ENCODE results near the gene IGSF23.

- TF ChIP-seq CTCF (IDR thresholded peaks at IDR 0.05 in 4 of 5, conservative IDR thresholded peaks at IDR 0.05 in 1 of 5) = no peak
- no peak for TF ChIP-seq POLR2A (IDR thresholded peaks at IDR 0.05)
Observed at GRCh38 chr19:44566984-44567383, 46.4 kb upstream of the IGSF23 start.

All from gastrocnemius medialis (tissue), 4 donors.